GM21723 (cell line): ENCODE measurements around the gene CCDC3.

Source experiments
- ATAC-seq: cut with Tn5 transposase; IDR thresholded peaks from one replicate; pipeline ENCODE4 v1.9.1; 2021; ENCODE audit warnings: mild to moderate bottlenecking, moderate library complexity; ENCODE audit not compliant: unreplicated experiment

The CCDC3 gene

DNA sequence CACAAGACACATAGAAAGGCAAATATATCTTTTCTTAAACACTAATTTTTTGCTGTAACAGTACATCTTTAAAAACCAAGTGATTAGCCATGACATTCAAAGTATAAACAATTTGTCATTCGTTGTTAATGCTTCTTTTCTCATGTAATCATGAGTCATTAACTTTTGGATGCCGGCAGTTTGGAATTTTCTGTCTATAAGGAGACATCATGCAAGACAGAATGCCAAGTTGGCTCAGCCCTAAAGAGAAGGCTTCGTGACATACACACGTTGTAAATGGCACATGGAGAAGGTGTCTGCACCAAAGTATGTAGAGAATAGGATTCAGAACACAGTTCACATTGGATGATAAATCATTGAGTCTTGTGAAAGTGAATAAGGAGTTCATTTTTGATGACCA, 35.9 kb downstream of the CCDC3 start:
- no peak for ATAC-seq

DNA sequence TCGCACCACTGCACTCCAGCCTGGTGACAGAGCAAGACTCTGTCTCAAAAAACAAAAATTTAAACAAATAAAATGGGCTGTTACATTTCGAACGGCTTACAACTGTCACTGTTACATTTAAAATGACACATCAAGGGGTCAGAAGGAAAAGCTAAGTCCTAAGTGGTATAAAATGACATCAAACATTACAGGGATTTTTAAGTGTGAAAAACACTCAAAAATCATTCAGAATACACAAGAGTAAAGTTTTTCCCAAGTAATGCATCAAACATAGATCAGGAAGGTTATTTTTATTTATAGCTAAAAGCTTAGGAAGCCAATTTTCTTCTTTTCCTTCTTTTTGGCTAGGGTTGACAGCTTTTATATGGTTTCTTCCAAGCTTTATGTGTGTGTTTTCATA, 39.0 kb downstream of the CCDC3 start:
- ATAC-seq = no peak

DNA sequence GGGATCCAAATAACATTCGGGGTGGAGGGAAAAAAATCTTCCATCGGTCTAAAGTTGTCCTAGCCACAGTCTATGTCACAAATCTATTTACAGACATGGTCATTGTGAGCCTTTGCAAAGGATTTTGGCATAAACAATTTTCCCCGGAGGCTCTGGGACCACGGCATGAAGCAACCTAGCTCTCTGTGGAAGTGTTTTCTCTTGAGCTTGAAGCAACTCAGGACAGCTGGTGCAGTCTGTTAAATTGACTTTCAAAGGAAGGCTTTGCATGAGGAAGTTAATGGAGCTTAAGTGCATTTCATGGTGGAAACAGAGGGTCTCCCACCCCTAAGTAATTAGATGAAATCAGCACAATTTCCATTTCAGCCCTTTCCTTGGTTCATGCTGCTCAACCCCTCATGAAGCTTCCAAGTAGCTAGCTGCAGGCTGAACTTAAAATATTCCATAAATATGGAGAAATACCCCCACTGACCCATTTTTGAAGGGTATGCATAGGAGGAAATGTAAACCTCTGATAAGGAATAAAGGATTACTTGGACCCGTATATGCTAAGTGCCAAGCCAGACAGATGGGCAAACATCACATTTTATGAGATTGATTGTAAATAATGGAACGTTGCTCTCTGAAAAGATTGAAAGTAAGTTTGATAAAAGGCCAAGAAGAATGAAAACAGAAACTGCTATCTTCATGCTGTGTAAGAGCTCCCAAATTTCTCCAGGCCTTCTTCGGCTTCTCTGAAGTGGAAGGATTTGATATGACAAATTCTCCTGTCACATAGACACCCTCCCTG, 39.9 kb downstream of the CCDC3 start:
- ATAC-seq = no peak

DNA sequence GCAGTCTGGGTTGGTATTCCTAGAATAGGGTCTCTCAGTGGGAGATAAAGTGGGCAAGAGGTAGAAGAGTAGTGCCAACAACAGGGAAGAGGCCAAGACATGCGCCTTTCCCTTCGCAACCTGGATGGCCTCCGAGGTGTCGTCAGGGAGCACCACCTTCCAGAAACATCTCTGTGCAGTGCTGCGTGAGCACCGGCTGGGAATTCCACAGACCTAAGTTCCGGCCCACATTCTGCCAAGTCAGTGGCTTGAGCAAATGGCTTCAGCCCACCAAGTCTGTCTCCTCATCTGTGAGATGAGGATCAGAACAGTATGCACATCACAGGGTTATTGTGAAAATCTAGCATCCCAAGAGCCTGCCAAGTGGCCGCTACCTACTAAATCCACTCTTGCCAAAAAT, 40.6 kb downstream of the CCDC3 start:
- ATAC-seq = no peak

DNA sequence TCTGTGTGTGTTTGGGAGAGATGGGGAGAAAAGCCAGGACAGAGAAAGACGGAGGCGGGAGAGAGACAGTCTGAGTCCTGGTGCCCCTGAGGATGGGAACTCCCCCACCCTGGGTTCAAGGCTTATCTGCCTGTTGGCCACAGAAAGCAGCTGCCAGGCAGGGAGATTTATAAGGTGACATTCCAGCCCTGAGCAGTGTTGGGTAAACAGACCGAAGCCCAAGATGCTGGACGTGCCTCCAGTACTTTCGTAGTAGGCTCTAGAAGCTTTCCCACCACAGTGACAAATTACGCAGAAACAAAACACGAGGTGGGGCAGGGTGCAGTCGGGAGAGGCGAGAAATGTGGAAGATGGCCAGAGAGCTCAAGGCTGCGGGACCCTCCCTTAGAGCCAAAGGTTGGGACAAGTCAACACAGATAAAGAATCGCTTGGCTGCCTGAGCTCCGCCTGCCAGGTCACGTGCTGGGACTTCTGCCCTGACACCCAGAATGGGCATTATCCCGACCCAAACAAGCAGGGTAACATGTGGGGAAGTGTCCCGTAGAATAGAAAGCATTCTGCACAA, 41.1 kb downstream of the CCDC3 start:
- ATAC-seq = no peak

DNA sequence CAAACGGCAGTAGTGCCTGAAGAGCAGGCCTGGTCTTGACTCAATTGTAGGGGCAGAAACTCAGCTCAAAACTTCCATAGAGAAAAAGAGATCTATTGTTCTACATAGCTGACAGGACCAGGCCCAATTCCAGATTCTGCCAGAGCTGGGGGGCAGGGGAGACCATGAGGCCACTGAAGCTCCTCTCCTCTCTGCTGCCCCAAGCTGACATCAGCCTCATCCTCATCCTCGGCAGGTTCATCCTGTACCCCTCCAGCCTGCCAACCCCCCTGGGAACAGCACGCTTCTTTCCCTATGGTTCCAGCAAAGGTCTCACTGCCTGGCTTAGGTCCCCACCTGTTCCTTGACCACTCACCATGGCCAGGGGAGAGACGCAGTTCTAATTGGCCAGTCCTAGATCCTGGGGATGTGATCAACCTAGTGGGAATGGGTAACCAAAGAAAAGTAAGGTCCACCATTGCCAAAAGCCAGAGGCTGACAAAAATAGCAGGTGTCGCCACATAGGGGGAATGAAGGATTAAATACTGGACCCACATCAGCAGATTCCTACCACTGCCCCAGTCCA, 42.9 kb downstream of the CCDC3 start:
- ATAC-seq = no peak

DNA sequence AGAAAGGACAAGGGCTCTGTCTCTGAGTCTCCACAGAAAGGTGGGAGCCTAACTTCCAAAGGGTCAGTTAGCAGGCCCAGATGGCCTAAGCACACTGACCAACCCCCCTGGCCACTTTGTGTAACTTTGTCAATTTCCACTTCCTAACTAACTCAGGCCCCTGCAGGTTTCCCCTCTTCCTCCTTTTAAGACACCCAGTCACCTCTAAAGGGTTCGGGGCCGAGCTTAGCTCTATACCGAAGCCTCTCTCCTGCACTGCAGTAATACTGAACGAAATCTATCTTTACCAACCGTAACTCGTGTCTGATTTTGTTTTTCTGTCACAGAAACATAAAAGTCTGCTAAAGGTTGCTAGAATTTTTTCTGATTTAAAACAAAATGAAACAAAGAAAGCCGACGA, 44.4 kb downstream of the CCDC3 start:
- ATAC-seq = no peak

DNA sequence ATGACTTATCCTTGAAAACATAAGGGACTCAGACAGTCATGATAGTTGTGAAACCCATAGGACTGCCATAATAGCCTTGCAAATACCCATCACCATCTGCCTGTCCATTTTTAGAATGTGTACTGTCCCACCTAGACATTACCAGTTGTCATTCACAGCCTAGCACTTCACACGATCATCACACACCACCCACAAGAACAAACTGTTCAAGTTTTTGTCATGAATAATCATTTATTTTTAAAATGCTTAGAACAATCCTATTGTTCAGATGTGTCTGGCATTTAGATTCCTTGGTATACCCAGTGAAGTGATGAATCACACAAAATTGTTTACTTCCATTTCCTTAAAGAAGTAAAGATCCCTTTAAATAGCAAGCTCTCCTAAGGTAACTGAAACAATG, 46.6 kb downstream of the CCDC3 start:
- ATAC-seq = no peak

DNA sequence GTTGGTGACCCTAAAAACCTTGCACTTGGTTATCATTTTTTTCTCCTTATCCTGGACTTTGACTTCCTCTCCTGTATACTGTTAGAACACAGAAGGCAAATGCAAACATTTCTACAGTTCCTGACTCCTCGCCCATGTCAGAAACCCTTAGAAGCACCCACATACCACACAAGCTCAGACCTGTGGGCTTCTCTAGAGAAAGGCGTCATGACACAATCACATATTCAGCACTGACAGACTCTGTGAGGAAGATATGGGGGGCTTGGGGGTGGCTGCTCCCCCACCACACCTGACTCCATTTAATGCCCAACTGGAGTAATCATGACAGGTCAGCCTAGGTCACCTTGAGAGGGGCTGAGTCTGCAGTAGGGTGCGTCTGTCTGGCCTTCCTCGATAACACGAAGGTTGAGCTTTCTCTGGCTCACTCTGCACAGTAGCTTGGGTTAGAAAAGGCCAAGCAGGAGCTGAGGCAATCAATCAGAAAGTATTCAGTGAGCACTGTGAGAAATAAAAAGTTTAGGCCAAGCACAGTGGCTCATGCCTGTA, 50.9 kb downstream of the CCDC3 start:
- no peak for ATAC-seq

DNA sequence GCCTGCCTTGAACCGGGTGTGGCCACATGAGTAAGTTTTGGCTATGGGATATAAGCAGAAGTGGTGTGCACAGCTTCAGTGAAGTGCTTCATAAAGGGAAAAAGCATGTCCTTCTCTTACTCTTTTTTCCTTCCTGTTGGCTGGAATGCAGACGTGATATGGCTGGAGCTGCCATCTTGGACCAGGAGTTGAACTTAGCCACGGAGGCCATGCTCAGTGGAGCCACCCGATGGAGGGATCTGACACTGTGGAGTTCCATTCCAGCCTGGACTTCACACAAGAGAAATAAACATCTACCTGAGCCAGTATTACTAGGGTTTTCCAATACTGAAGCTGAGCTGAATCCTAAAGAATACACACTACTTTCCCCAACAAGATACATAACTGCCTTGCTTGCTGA, 52.3 kb downstream of the CCDC3 start:
- no peak for ATAC-seq

DNA sequence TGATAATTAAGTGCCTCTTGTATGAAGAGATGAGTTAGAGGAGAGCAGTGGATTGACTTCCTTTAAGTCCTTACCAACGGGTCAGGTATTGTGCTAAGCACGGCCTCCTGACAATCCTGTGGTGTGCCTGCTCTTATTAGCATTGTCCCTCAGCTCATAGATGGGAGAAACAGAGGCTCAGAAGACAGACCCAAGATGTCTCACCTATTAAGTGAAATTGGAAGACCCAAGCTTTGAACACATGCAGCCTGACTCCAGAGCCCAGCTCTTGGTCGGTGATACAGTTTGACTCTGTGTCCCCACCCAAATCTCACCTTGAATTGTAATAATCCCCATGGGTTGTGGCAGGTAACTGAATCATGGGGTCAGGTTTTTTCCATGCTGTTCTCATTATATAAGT, 53.8 kb downstream of the CCDC3 start:
- ATAC-seq = no peak

DNA sequence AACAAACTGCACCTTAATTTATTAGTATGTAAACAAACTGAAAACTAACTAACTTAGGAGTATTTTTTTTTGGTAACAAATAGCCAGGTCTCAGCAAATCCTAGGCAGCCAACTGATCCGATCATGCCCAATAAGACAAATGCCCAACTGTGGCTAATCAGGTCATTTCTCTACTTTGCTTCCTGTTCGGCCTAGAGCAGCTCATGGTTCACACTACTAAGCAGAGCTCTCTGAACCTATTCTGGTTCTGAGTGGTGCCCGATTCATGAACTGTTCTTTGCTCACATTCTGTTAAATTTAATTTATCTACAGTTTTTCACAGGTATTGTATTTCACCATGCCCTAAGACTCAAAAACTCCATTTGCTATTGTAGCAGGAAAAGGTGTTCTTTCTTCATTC, 55.1 kb downstream of the CCDC3 start:
- ATAC-seq = no peak

DNA sequence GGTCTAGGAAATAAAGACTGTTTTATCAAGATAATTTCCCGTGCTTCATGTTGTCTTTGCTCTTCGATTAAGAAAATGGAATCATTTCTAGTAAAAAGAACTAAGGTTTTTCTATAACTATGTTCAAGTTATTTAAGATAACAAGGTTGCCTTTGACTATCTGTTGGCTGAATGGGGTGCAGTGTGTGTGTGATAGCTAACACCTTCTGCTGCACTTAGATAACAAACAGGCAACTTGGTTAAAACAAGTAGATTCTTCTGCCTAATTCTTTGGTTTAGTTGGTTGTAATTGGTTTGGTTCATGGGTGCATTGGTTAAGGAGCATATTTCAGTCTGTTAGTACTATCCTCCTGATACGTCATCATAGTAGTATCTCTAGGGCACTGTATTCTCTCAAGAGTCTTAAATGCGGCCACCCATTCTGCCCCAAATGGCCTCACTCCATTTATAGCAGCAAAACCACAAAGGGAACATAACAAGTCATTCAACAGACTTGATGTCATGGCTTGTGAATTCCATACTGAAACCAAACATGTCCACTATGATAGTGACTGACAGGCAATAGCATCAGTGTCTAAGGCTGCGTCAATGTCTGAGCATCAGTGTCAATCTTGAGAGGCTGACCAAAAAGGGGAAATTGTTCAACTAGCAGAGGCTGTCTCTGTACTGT, 55.7 kb downstream of the CCDC3 start:
- no peak for ATAC-seq

DNA sequence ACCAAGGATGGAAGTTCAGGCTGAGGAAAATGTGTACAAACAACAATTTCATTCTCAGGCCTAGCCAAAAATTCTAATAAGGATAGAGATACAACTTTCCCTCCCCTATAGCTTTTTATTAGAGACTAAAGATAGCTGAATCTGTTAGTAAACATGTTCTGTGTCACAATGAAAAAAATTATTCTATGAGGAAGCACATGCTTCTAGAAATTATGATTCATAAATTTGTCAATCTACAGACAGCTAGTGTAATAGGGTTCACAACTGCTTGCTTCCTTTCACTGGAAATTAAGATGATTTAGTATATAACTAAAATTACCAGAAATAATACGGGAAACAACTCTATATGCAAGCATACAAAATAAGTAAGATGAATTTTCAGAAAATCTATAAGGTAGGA, 56.6 kb downstream of the CCDC3 start:
- no peak for ATAC-seq

DNA sequence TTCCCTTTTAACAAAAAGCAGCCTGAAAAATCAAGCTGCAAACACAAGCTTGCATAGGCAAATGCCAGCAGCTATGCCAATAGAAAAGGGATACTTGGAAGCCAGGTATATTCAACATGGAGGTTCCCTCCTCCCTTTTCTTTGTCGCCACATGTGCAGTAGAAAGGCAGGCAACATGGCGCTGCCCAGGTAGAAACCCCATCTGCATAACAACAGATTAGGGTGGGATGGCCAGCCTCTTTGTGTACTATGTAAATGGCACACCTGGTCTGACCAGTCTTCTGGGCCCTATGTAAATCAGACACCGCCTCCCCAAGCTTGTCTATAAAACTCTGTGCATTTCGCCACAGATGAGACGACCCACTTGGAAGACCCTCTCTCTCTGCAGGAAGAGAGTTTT, 58.1 kb downstream of the CCDC3 start:
- no peak for ATAC-seq

DNA sequence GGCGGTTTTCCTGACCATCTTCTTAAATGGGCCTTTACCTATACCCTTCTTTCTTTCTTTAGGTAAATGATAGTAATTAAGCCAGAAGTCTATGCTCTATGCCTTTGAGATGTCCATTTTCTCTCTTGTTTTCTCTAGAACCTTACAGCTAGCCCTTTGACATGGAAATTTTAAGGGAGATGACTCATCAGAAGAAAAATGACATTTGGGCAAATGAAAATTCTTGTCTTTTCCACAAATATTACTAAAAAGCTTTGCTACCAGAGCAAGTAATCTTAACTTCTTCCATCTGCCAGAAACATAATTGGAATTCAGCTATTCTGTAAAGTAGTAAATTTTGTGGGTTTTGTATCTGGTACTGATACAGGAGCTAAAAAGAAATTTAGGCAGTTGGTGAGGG, 59.5 kb downstream of the CCDC3 start:
- no peak for ATAC-seq

DNA sequence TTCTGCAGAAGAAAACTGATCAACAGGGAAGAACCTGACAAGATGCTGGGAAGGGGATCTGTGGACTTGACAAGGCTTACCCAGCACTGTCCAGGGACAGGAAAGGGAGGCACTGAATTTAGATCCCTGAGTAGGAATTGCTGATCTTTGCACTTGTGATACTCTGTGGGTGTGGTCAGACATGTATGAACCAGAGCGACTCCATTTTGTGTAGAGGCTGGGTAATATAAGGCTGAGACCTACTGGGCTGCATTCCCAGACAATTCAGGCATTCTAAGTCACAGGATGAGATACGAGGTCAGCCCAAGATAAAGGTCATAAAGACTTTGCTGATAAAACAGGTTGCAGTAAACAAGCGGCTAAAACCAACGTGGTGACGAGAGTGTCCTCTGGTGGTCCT, 60.7 kb downstream of the CCDC3 start:
- no peak for ATAC-seq

DNA sequence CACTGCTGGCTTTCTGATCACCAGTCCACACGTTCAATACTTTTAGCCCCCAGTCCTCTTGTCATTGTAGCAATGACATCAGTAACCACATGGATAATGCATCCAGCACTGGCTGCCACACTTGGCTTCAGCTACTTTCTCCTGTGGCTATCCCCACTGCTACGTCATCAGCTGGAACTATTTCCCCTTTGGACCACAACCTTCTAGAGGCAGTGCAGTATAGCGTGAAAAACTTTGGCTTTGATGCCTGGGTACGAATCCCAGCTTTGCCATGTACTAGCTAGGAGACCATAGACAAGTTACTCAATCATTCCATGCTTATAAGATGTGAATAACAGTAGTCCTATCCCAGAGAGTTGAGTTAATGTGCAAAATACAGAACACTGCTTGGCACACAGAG, 63.2 kb downstream of the CCDC3 start:
- no peak for ATAC-seq

DNA sequence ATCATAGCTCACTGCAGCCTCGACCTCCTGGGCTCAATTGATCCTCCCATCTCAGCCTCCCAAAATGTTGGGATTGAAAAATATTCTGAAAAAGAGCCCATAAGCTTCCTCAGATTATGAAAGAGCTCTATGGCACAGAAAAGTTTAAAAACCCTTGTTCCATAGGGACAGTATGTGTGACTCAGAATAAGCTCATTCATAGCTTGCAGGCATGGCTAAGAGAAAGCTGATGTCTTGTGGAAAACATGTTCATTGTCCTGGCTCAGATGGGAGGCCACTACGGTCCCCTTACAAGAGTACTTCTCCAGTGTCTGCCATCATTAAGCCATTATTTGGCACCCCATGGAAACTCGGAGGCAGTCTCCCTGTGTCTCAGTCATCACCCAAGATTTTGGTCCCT, 64.0 kb downstream of the CCDC3 start:
- no peak for ATAC-seq

DNA sequence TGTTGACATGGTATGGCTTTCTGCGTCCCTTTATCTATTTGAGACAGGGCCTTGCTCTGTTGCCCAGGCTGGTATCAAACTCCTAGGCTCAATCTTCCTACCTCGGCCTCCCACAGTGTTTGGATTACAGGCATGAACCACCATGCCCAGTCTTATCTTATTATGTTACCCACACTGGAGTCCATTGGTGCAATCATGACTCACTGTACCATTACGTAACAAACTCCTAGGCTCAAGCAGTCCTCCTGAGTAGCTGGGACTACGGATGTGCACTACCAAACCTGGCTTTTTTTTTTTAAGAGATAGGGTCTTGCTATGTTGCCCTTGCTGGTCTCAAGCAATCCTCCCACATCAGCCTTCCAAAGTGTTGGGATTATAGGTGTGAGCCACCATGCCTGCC, 66.7 kb downstream of the CCDC3 start:
- no peak for ATAC-seq

DNA sequence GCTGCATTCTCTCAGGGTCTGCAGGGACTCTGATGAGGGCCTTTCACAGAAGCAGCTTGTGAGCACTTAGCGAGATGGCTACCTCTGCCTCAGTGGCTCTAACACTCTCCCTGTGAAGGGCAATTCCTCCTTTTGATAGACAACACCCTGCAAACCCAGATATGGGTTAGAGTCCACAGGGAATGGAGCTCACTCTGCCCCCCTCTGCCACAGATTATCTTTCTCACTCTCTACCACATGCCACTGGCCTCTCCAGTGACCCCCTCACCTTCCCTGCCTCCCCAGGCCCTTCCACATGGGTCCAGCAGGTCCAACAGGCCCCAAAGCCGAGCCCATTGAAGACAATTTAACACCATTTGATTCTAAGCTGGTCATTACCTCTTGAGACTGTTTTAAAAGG, 72.1 kb downstream of the CCDC3 start:
- ATAC-seq = no peak

DNA sequence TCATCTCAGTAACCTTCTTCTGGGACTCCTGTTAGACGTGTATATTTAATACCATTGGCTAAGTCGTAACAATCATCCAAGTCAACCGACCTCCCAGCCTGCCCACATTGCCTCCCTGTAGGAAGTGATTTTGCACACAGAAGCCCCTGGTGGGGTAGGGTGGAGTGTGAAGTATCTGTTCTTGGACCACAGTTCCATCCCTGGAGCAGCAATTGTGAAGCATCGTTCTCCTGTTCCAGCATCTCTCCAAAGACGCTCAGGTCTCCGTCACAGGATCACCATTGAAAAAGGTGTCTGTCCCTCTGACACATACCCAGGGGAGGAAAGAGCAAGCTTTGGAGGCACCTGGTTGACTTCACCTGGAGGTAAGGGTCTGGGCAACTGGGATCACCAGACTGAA, 72.9 kb downstream of the CCDC3 start:
- no peak for ATAC-seq
